KMS-11 (cell line): Measurements from ENCODE around the gene KIT.

Experiments used
- H2AFZ ChIP-seq: fragments of 200-600 bp; sonication (generic); 2 replicates; pipeline ENCODE4 v1.6.1; 2016; ENCODE audit warnings: antibody characterized with exemption, mixed run types, low read depth
- H3K27ac ChIP-seq: fragments of 200-600 bp; sonication (generic); 2 replicates; pipeline ENCODE4 v1.6.1; 2016; ENCODE audit warnings: mild to moderate bottlenecking, mixed run types
- H3K27me3 ChIP-seq: fragments of 200-600 bp; sonication (generic); 2 replicates; pipeline ENCODE4 v1.6.1; 2017; ENCODE audit warnings: mild to moderate bottlenecking, low read depth, mixed run types, moderate library complexity; ENCODE audit not compliant: insufficient read depth
- H3K36me3 ChIP-seq: fragments of 200-600 bp; sonication (generic); 2 replicates; pipeline ENCODE4 v1.6.1; 2017; ENCODE audit warnings: mild to moderate bottlenecking, mixed run types; ENCODE audit not compliant: insufficient read depth
- H3K4me1 ChIP-seq: fragments of 200-600 bp; sonication (generic); 2 replicates; pipeline ENCODE4 v1.6.1; 2016; ENCODE audit warnings: mild to moderate bottlenecking, low read depth, mixed run types; ENCODE audit not compliant: poor library complexity, severe bottlenecking
- H3K4me2 ChIP-seq: fragments of 200-600 bp; sonication (generic); 2 replicates; pipeline ENCODE4 v1.7.0; 2016; ENCODE audit warnings: mild to moderate bottlenecking, mixed run types
- H3K4me3 ChIP-seq: fragments of 200-600 bp; sonication (generic); IDR thresholded peaks from 2 replicates; pipeline ENCODE4 v1.6.1; 2017; ENCODE audit warnings: low read depth, low read length, mixed read lengths; ENCODE audit not compliant: insufficient read depth
- H3K79me2 ChIP-seq: fragments of 200-600 bp; sonication (generic); 2 replicates; pipeline ENCODE4 v1.6.1; 2016; ENCODE audit warnings: low read depth, mixed run types; ENCODE audit not compliant: insufficient read depth
- H3K9ac ChIP-seq: fragments of 200-600 bp; sonication (generic); 2 replicates; pipeline ENCODE4 v1.6.1; 2016; ENCODE audit warnings: mild to moderate bottlenecking, mixed run types
- H4K20me1 ChIP-seq: fragments of 200-600 bp; sonication (generic); 2 replicates; pipeline ENCODE4 v1.6.1; 2016; ENCODE audit warnings: mild to moderate bottlenecking, mixed run types; ENCODE audit not compliant: insufficient read depth
- CTCF ChIP-seq: fragments of 200-600 bp; sonication (generic); conservative IDR thresholded peaks from 2 replicates; pipeline ENCODE4 v1.6.1; 2017; ENCODE audit warnings: low read depth, mild to moderate bottlenecking, antibody characterized with exemption, low read length, moderate library complexity, mixed read lengths

Gene KIT

GRCh38 chr4:54731552-54731951 lies 73.8 kb downstream of the KIT start:
- Histone ChIP-seq H3K79me2 (no peaks in the 10 kb centered on the region), H4K20me1 (no peaks in the 10 kb centered on the region), H2AFZ (no peak overlapping the region), H3K4me2 (no peak overlapping the region), H3K27me3 (no peaks in the 10 kb centered on the region), H3K27ac (no peak overlapping the region), H3K4me1 (peaks cover 9% of the 10 kb centered on the region), H3K9ac (no peak overlapping the region), H3K4me3 (no peak overlapping the region), H3K36me3 (no peaks in the 10 kb centered on the region)
- TF ChIP-seq CTCF, result no peak

- no peak for TF ChIP-seq CTCF
- H3K36me3 ChIP-seq, result no peaks in the 10 kb centered on the region
- no peaks in the 10 kb centered on the region for H3K27me3 ChIP-seq
- no peaks in the 10 kb centered on the region for H3K79me2 ChIP-seq
- no peak overlapping the region for H3K27ac ChIP-seq
- H4K20me1 ChIP-seq, result no peaks in the 10 kb centered on the region
- H2AFZ ChIP-seq, result no peak overlapping the region
- H3K4me3 ChIP-seq, result no peak overlapping the region
- H3K4me2 ChIP-seq, result no peak overlapping the region
- peaks cover 7% of the 10 kb centered on the region for H3K4me1 ChIP-seq
- no peak overlapping the region for H3K9ac ChIP-seq
Observed at GRCh38 chr4:54731976-54732375, 74.2 kb downstream of the KIT start.

- Histone ChIP-seq H4K20me1 (no peaks in the 10 kb centered on the region), H3K36me3 (no peaks in the 10 kb centered on the region), H3K4me3 (no peak overlapping the region), H2AFZ (no peak overlapping the region), H3K4me2 (no peak overlapping the region), H3K9ac (no peak overlapping the region), H3K79me2 (no peaks in the 10 kb centered on the region), H3K27me3 (no peaks in the 10 kb centered on the region), H3K4me1 (no peaks in the 10 kb centered on the region), H3K27ac (no peak overlapping the region)
- TF ChIP-seq CTCF, result no peak
Observed at GRCh38 chr4:54737421-54737820, 79.7 kb downstream of the KIT start.

- Histone ChIP-seq H3K36me3 (no peaks in the 10 kb centered on the region), H3K9ac (no peak overlapping the region), H3K27me3 (no peaks in the 10 kb centered on the region), H2AFZ (no peak overlapping the region), H3K4me3 (no peak overlapping the region), H3K4me2 (no peak overlapping the region), H3K27ac (no peak overlapping the region), H4K20me1 (no peaks in the 10 kb centered on the region), H3K79me2 (no peaks in the 10 kb centered on the region), H3K4me1 (peaks cover 17% of the 10 kb centered on the region)
- no peak for TF ChIP-seq CTCF
Observed at GRCh38 chr4:54741202-54741601, 83.4 kb downstream of the KIT start.
